ENCODE measurements around the gene GJC1. TPM values are rescaled to one million over a fixed set of nuclear protein-coding genes. Genes with fewer than 3 reads are reported as not detected.

The GJC1 gene
- total RNA-seq, 1 experiment from 2014 or later = 89.4 TPM

- BruUV-seq (replicated peaks) = no TSS peak
- in situ Hi-C loops (cut with HindIII; ENCODE audit: low pct_unique_long_range_greater_than_20kb, low sequenced_read_pairs) = no loop called here
- Histone ChIP-seq H3K27ac (ENCODE audit: low read length) (no peak overlapping the region), H3K36me3 (ENCODE audit: control insufficient read depth, insufficient read depth, low read length) (no peaks in the 10 kb centered on the region), H3K4me3 (ENCODE audit: low read depth in 2 of 2, low read length in 2 of 2) (no peak overlapping the region), H3K9me3 (ENCODE audit: control insufficient read depth, insufficient read depth, low read depth, low read length) (no peaks in the 10 kb centered on the region), H3K4me1 (ENCODE audit: control insufficient read depth, insufficient read depth, low read length) (no peaks in the 10 kb centered on the region), H3K27me3 (ENCODE audit: control insufficient read depth, insufficient read depth, low read length) (no peaks in the 10 kb centered on the region)
- DNase-seq (ENCODE audit: low read depth, low spot score) (no peak), ATAC-seq (no peak)
- intact Hi-C loops (cut with micrococcal nuclease; ENCODE audit: unreplicated experiment) = no loop called here
- TF ChIP-seq TCF7L2 (IDR thresholded peaks at IDR 0.05; ENCODE audit: low read depth, low read length) (no peak), POLR2AphosphoS5 (IDR thresholded peaks at IDR 0.05; ENCODE audit: low read depth, low read length) (no peak), SIN3A (IDR thresholded peaks at IDR 0.05; ENCODE audit: borderline replicate concordance, insufficient read depth, low read depth, low read length) (no peak), CTCF (IDR thresholded peaks at IDR 0.05) (no peak)
- TF ChIP-seq, protein P1, sequence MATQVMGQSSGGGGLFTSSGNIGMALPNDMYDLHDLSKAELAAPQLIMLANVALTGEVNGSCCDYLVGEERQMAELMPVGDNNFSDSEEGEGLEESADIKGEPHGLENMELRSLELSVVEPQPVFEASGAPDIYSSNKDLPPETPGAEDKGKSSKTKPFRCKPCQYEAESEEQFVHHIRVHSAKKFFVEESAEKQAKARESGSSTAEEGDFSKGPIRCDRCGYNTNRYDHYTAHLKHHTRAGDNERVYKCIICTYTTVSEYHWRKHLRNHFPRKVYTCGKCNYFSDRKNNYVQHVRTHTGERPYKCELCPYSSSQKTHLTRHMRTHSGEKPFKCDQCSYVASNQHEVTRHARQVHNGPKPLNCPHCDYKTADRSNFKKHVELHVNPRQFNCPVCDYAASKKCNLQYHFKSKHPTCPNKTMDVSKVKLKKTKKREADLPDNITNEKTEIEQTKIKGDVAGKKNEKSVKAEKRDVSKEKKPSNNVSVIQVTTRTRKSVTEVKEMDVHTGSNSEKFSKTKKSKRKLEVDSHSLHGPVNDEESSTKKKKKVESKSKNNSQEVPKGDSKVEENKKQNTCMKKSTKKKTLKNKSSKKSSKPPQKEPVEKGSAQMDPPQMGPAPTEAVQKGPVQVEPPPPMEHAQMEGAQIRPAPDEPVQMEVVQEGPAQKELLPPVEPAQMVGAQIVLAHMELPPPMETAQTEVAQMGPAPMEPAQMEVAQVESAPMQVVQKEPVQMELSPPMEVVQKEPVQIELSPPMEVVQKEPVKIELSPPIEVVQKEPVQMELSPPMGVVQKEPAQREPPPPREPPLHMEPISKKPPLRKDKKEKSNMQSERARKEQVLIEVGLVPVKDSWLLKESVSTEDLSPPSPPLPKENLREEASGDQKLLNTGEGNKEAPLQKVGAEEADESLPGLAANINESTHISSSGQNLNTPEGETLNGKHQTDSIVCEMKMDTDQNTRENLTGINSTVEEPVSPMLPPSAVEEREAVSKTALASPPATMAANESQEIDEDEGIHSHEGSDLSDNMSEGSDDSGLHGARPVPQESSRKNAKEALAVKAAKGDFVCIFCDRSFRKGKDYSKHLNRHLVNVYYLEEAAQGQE (IDR thresholded peaks at IDR 0.05; ENCODE audit: insufficient read depth in 1 of 2, low read depth in 2 of 2, low read length in 1 of 2) = no peak
- ChIA-PET CTCF (interaction anchor here (0.6 to 1.0 kb wide), 2 partner anchors 11 to 13 kb away, joined by 3 read pairs; no protein-coding TSS in a partner anchor), POLR2A (no interaction called here)
These were observed 78.3 kb downstream of the GJC1 start for GRCh38 chr17:44751806-44752205.

DNA sequence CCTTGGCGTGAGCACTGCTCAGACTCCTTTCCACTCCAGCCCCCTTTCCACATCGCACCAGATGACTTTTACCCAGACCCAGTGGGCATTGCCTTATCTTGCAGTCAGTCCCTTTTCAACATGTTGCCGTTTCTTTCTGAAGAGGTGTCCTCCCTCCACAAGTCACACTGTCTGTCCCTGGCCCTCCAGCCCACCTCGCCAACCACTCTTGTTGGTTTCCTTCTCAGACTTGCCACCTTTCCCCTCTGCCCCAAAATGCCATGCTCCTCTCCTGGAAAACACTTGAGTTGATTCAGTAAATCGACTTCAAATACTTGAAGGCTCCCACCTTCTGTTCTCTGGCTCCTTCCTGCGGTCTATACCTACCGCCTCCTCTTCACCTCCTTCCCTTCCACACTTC is 78.8 kb downstream of the GJC1 start:
- no peaks in the 10 kb centered on the region for H3K4me1 ChIP-seq (ENCODE audit: control insufficient read depth, insufficient read depth, low read length)
- TF ChIP-seq TCF7L2 (IDR thresholded peaks at IDR 0.05; ENCODE audit: low read depth, low read length) (no peak), POLR2AphosphoS5 (IDR thresholded peaks at IDR 0.05; ENCODE audit: low read depth, low read length) (no peak), SIN3A (IDR thresholded peaks at IDR 0.05; ENCODE audit: borderline replicate concordance, insufficient read depth, low read depth, low read length) (no peak), CTCF (IDR thresholded peaks at IDR 0.05) (no peak)
- TF ChIP-seq, protein P1 (IDR thresholded peaks at IDR 0.05; ENCODE audit: insufficient read depth in 1 of 2, low read depth in 2 of 2, low read length in 1 of 2) = no peak
- ChIA-PET POLR2A (no interaction called here), CTCF (no interaction called here)
- in situ Hi-C loops (cut with HindIII; ENCODE audit: low pct_unique_long_range_greater_than_20kb, low sequenced_read_pairs) (no loop called here), intact Hi-C loops (cut with micrococcal nuclease; ENCODE audit: unreplicated experiment) (no loop called here)
- DNase-seq (ENCODE audit: low read depth, low spot score) (no peak), ATAC-seq (no peak)
- H3K27ac ChIP-seq (ENCODE audit: low read length) = no peak overlapping the region
- no peaks in the 10 kb centered on the region for H3K9me3 ChIP-seq (ENCODE audit: control insufficient read depth, insufficient read depth, low read depth, low read length)
- no peaks in the 10 kb centered on the region for H3K27me3 ChIP-seq (ENCODE audit: control insufficient read depth, insufficient read depth, low read length)
- no peak overlapping the region for H3K4me3 ChIP-seq (ENCODE audit: low read depth in 2 of 2, low read length in 2 of 2)
- no TSS peak for BruUV-seq (replicated peaks)
- no peaks in the 10 kb centered on the region for H3K36me3 ChIP-seq (ENCODE audit: control insufficient read depth, insufficient read depth, low read length)

All from Panc1 (cell line).